ENCODE data around the gene RRAGD. TPM values are rescaled to one million over a fixed set of nuclear protein-coding genes. Genes with fewer than 3 reads are reported as not detected.

RRAGD gene
- total RNA-seq, 1 donor from 2014 or later: 17.9 TPM

- Mint-ChIP-seq H3K4me1 (ENCODE audit: low read depth) (peaks cover 38% of the 10 kb centered on the region), H3K27ac (ENCODE audit: unreplicated experiment) (no peak within 1 kb of the TSS), H3K9me3 (ENCODE audit: low read depth) (no peaks in the 10 kb centered on the region), H3K36me3 (ENCODE audit: low read depth) (no peaks in the 10 kb centered on the region), H3K27me3 (ENCODE audit: low read depth) (peaks cover 7% of the 10 kb centered on the region), H3K4me3 (ENCODE audit: unreplicated experiment) (peak within 1 kb of the TSS; percentile 71)
- peak; percentile 87 for DNase-seq (ENCODE audit: low spot score)
- peak; percentile 88 for TF ChIP-seq CTCF (IDR thresholded peaks at IDR 0.05)
Measured at GRCh38 chr6:89432875-89433251, 20.8 kb upstream of the RRAGD start, which contains the start of gene ANKRD6. Gene ANKRD6, plus strand, starts transcription at chr6:89433152. Its CDS starts 133,825 bp downstream, at chr6:89566977.

DNA sequence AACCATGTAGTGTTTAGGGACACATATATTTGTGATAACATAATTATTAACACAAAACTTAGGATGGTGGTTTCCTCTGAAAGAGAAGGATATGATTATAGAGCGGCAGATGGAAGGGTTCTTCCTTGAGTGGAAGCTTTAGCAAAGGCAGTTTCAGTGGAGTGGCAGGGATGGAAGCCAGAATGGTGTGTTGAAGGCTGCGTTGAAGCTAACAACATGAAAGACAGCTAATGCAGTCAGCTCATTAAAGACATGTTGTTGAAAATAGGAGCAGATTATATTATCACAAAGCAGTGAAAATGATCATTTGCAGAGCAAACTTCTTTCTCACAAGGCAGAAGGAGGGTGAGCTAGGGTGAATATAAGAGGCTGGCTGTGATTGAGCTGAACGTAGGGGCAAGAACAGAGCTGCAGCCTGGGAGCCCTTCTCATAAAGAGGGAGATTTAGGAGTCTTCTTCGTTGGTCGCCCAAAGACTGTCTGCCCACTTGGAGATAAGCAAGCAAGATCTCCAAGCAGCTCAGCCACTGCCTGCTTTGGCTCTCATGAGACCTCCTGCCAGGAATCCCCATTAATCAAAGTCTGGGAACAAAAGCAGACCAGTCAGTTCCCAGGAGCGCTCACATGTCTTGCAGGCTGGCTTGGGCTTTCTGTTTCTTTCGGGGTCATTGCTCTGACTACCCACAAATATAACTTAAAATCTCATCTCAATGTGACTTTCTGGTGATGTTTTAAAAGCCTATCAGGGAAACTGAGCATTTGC lies 18.3 kb upstream of the RRAGD start:
- Mint-ChIP-seq H3K27me3 (ENCODE audit: low read depth) (peaks cover 10% of the 10 kb centered on the region), H3K4me3 (ENCODE audit: unreplicated experiment) (no peak overlapping the region)

GRCh38 chr6:89416796-89417195 lies 4.7 kb upstream of the RRAGD start:
- H3K27me3 Mint-ChIP-seq (ENCODE audit: low read depth): peaks cover 22% of the 10 kb centered on the region
- H3K27ac Mint-ChIP-seq (ENCODE audit: unreplicated experiment): no peak overlapping the region
- H3K36me3 Mint-ChIP-seq (ENCODE audit: low read depth): no peaks in the 10 kb centered on the region
- no peak overlapping the region for H3K4me3 Mint-ChIP-seq (ENCODE audit: unreplicated experiment)
- peaks cover 8% of the 10 kb centered on the region for H3K4me1 Mint-ChIP-seq (ENCODE audit: low read depth)
- no peaks in the 10 kb centered on the region for H3K9me3 Mint-ChIP-seq (ENCODE audit: low read depth)
- no peak for DNase-seq (ENCODE audit: low spot score)
- TF ChIP-seq CTCF (IDR thresholded peaks at IDR 0.05): no peak

More for the DNA sequence above, 18.3 kb upstream of the RRAGD start:
- Mint-ChIP-seq H3K27ac (ENCODE audit: unreplicated experiment) (peak overlapping the region; percentile 49), H3K36me3 (ENCODE audit: low read depth) (no peaks in the 10 kb centered on the region), H3K4me1 (ENCODE audit: low read depth) (peaks cover 27% of the 10 kb centered on the region), H3K9me3 (ENCODE audit: low read depth) (no peaks in the 10 kb centered on the region)
- TF ChIP-seq CTCF (IDR thresholded peaks at IDR 0.05): no peak
- no peak for DNase-seq (ENCODE audit: low spot score)

DNA sequence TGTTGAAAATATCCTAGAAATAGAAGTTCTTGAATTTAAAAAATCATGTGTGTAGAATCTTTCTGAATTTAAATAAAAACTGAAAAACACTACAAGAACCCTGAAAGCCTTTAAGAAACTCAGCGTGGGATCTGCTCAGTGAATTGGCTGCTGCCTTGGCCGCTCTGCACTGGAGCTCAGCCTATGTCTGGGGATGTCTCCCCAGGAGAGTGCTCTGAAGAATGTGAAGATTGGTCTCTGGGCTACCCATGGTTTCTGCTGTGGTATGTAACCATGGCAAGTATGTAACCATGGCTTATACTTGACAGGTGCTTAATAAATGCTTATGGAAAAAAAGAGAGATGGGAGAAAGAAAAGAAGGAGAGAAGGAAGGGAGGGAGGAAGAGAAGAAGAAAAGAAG lies 3.1 kb upstream of the RRAGD start:
- Mint-ChIP-seq H3K36me3 (ENCODE audit: low read depth) (no peaks in the 10 kb centered on the region), H3K4me1 (ENCODE audit: low read depth) (peaks cover 16% of the 10 kb centered on the region), H3K4me3 (ENCODE audit: unreplicated experiment) (no peak overlapping the region), H3K27me3 (ENCODE audit: low read depth) (peaks cover 20% of the 10 kb centered on the region), H3K9me3 (ENCODE audit: low read depth) (no peaks in the 10 kb centered on the region), H3K27ac (ENCODE audit: unreplicated experiment) (no peak overlapping the region)
- DNase-seq (ENCODE audit: low spot score): no peak
- TF ChIP-seq CTCF (IDR thresholded peaks at IDR 0.05): no peak

DNA sequence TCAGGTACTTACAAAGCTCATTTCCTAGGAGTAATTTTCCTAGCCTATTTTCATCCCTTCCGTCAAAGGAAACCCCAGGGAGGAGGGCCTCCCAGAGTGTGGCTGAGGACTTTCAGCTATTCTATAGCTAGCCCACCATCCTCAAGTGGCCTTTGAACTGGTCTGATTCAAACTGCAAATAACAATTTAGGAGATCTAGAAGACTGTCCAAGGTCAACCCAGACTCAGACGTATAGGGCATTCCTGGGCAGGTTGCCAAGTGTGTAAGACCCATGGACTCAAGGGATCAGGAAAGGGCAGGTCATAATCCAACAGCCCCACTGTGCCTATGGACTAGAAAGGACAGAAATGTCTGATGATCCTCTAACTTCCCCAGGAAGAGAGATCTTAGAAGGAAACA lies 2.1 kb upstream of the RRAGD start:
- H3K4me1 Mint-ChIP-seq (ENCODE audit: low read depth): peaks cover 16% of the 10 kb centered on the region
- no peak overlapping the region for H3K27ac Mint-ChIP-seq (ENCODE audit: unreplicated experiment)
- TF ChIP-seq CTCF (IDR thresholded peaks at IDR 0.05): no peak
- H3K36me3 Mint-ChIP-seq (ENCODE audit: low read depth): no peaks in the 10 kb centered on the region
- no peak for DNase-seq (ENCODE audit: low spot score)
- peaks cover 18% of the 10 kb centered on the region for H3K27me3 Mint-ChIP-seq (ENCODE audit: low read depth)
- H3K9me3 Mint-ChIP-seq (ENCODE audit: low read depth): no peaks in the 10 kb centered on the region
- no peak overlapping the region for H3K4me3 Mint-ChIP-seq (ENCODE audit: unreplicated experiment)

All from chondrocyte (in vitro differentiated cells).